T-helper 1 cell (primary cell): ENCODE results near the gene BICDL1.

ENCODE experiments used
- DNase-seq, 5 donors: peaks; one replicate each; pipeline ENCODE4 v3.0.0-alpha.2; 2012 to 2020

BICDL1 gene

GRCh38 chr12:120081641-120082040 is 92.6 kb downstream of the BICDL1 start:
- no peak for DNase-seq

- DNase-seq, result no peak
Observed at GRCh38 chr12:120085920-120086645, 97.0 kb downstream of the BICDL1 start.

GRCh38 chr12:120086801-120087621 is 98.0 kb downstream of the BICDL1 start:
- DNase-seq, result peak; percentile 99 to 100 (median 100)

- no peak for DNase-seq
Observed at GRCh38 chr12:120089105-120089504, 100.1 kb downstream of the BICDL1 start.

GRCh38 chr12:120089796-120090195 is 100.8 kb downstream of the BICDL1 start:
- DNase-seq, result no peak

GRCh38 chr12:120090206-120090605 is 101.2 kb downstream of the BICDL1 start:
- no peak for DNase-seq

- DNase-seq, result no peak
Observed at GRCh38 chr12:120090626-120091295, 101.7 kb downstream of the BICDL1 start.

GRCh38 chr12:120091371-120092090 is 102.5 kb downstream of the BICDL1 start:
- no peak for DNase-seq

GRCh38 chr12:120092551-120093335 is 103.7 kb downstream of the BICDL1 start:
- DNase-seq, result no peak

GRCh38 chr12:120093336-120093591 is 104.2 kb downstream of the BICDL1 start:
- DNase-seq, result no peak

- no peak for DNase-seq
Observed at GRCh38 chr12:120093592-120094355, 104.7 kb downstream of the BICDL1 start.

- no peak for DNase-seq
Observed at GRCh38 chr12:120094485-120094884, 105.4 kb downstream of the BICDL1 start.

- no peak for DNase-seq
Observed at GRCh38 chr12:120095331-120095730, 106.3 kb downstream of the BICDL1 start.

GRCh38 chr12:120095736-120096135 is 106.7 kb downstream of the BICDL1 start:
- DNase-seq, result no peak

- no peak for DNase-seq
Observed at GRCh38 chr12:120096671-120097202, 107.7 kb downstream of the BICDL1 start.

GRCh38 chr12:120098756-120099470 is 109.9 kb downstream of the BICDL1 start:
- no peak for DNase-seq

GRCh38 chr12:120099738-120100137 is 110.7 kb downstream of the BICDL1 start:
- no peak for DNase-seq

GRCh38 chr12:120100630-120101029 is 111.6 kb downstream of the BICDL1 start:
- DNase-seq, result no peak

GRCh38 chr12:120101182-120101581 is 112.1 kb downstream of the BICDL1 start:
- DNase-seq, result no peak

GRCh38 chr12:120101617-120102016 is 112.6 kb downstream of the BICDL1 start:
- DNase-seq, result no peak
